PC-9 (cell line): ENCODE results near the gene HLX. TPM values are rescaled to one million over a fixed set of nuclear protein-coding genes. Genes with fewer than 3 reads are reported as not detected.

ENCODE experiments used
- BruUV-seq: library from RNA; stranded (reverse); fragments of 400-500 nt; replicated peaks from 2 replicates; lab custom pipeline; 2021; lab: Mats Ljungman, UMichigan
- CTCF ChIA-PET: fragments of 300-600 bp; sonication (Branson Sonifier 250); formaldehyde crosslinking; loops from one replicate; lab custom pipeline; 2022; ENCODE audit warnings: antibody characterized with exemption; lab: Charles Lee
- POLR2A ChIA-PET: fragments of 300-600 bp; sonication (Branson Sonifier 250); formaldehyde crosslinking; loops from one replicate; lab custom pipeline; 2022; ENCODE audit warnings: antibody characterized with exemption; ENCODE audit not compliant: unreplicated experiment; lab: Charles Lee
- DNase-seq, 2 experiments: peaks; one replicate each; pipeline versions ENCODE4 v3.0.0 to v3.0.0-alpha.2; 2015 to 2022; ENCODE audit warnings: mixed read lengths in 1 of 2
- H2AFZ ChIP-seq: fragments of 200-600 bp; sonication (generic); 2 replicates; pipeline ENCODE4 v1.8.1; 2017; ENCODE audit warnings: antibody characterized with exemption
- H3F3A ChIP-seq: fragments of 200-600 bp; sonication (generic); 2 replicates; pipeline ENCODE4 v1.8.1; 2017; ENCODE audit warnings: antibody characterized with exemption, mild to moderate bottlenecking, low read depth; ENCODE audit not compliant: insufficient read depth
- H3K27ac ChIP-seq: fragments of 200-600 bp; sonication (generic); 2 replicates; pipeline ENCODE4 v1.6.1; 2016; ENCODE audit warnings: mixed run types
- H3K27me3 ChIP-seq: fragments of 200-600 bp; sonication (generic); 2 replicates; pipeline ENCODE4 v1.6.1; 2016; ENCODE audit warnings: low read depth, mixed run types; ENCODE audit not compliant: insufficient read depth
- H3K36me3 ChIP-seq: fragments of 200-600 bp; sonication (generic); 2 replicates; pipeline ENCODE4 v1.6.1; 2016; ENCODE audit warnings: low read depth, mixed run types
- H3K4me1 ChIP-seq: fragments of 200-600 bp; sonication (generic); replicated peaks from 2 replicates; pipeline ENCODE4 v1.6.1; 2016; ENCODE audit warnings: mixed run types; ENCODE audit not compliant: insufficient read depth
- H3K4me2 ChIP-seq: fragments of 200-600 bp; sonication (generic); 2 replicates; pipeline ENCODE4 v1.6.1; 2017; ENCODE audit warnings: mixed run types
- H3K4me3 ChIP-seq: fragments of 200-600 bp; sonication (generic); 2 replicates; pipeline ENCODE4 v1.6.1; 2016; ENCODE audit warnings: mixed run types
- H3K79me2 ChIP-seq: fragments of 200-600 bp; sonication (generic); 2 replicates; pipeline ENCODE4 v1.6.1; 2017; ENCODE audit warnings: low read depth, mixed run types
- H3K9me2 ChIP-seq: fragments of 200-600 bp; sonication (generic); 2 replicates; pipeline ENCODE4 v1.8.1; 2017; ENCODE audit warnings: mild to moderate bottlenecking; ENCODE audit not compliant: insufficient read depth
- H3K9me3 ChIP-seq: fragments of 200-600 bp; sonication (generic); 2 replicates; pipeline ENCODE4 v1.8.1; 2016; ENCODE audit warnings: low read depth; ENCODE audit not compliant: insufficient read depth
- H4K20me1 ChIP-seq: fragments of 200-600 bp; sonication (generic); 2 replicates; pipeline ENCODE4 v1.8.1; 2017; ENCODE audit not compliant: insufficient read depth
- CTCF ChIP-seq: fragments of 200-600 bp; sonication (generic); conservative IDR thresholded peaks from 2 replicates; pipeline ENCODE4 v1.6.1; 2017; ENCODE audit warnings: mixed run types, antibody characterized with exemption, mild to moderate bottlenecking, moderate library complexity
- EZH2 ChIP-seq: fragments of 200-600 bp; sonication (generic); IDR thresholded peaks from 2 replicates; pipeline ENCODE4 v1.8.0; 2017; ENCODE audit warnings: antibody characterized with exemption, low read depth
- intact Hi-C: fragments of 100-400 bp; cut with micrococcal nuclease; formaldehyde crosslinking; loops from one replicate; pipeline ENCODE4 v1.10.0; 2022; ENCODE audit not compliant: unreplicated experiment
- total RNA-seq: library from RNA; stranded (reverse); gene quantifications from 2 replicates; pipeline ENCODE4 v1.2.3, GENCODE V29; 2021

HLX gene
- total RNA-seq, 1 experiment from 2014 or later, result 1.1 TPM

- CTCF ChIA-PET, result no interaction called here
Measured at GRCh38 chr1:220880726-220881506, 1.7 kb downstream of the HLX start.

GRCh38 chr1:220882061-220882891, 3.0 kb downstream of the HLX start:
- H3F3A ChIP-seq, result no peaks in the 10 kb centered on the region
- POLR2A ChIA-PET, result no interaction called here
- DNase-seq, result no peak
- no peak overlapping the region for H3K4me2 ChIP-seq
- CTCF ChIA-PET, result no interaction called here
- no peaks in the 10 kb centered on the region for H3K9me2 ChIP-seq
- H3K27ac ChIP-seq, result no peak overlapping the region
- H3K27me3 ChIP-seq, result no peaks in the 10 kb centered on the region
- no peak for TF ChIP-seq EZH2
- no peak for TF ChIP-seq CTCF
- H3K4me3 ChIP-seq, result no peak overlapping the region
- peaks cover 6% of the 10 kb centered on the region for H3K4me1 ChIP-seq
- H3K36me3 ChIP-seq, result no peaks in the 10 kb centered on the region
- H4K20me1 ChIP-seq, result no peaks in the 10 kb centered on the region
- intact Hi-C loops, result no loop called here
- H3K79me2 ChIP-seq, result no peaks in the 10 kb centered on the region
- H2AFZ ChIP-seq, result no peak overlapping the region
- no peaks in the 10 kb centered on the region for H3K9me3 ChIP-seq
- BruUV-seq, result no TSS peak

More at GRCh38 chr1:220880726-220881506, 1.7 kb downstream of the HLX start:
- Histone ChIP-seq H3K27me3 (no peaks in the 10 kb centered on the region), H3K27ac (no peak overlapping the region), H3K4me3 (peak overlapping the region; percentile 93; the same call in 1 of the 2 replicates), H3K9me3 (no peaks in the 10 kb centered on the region), H3K79me2 (no peaks in the 10 kb centered on the region), H3K4me1 (peaks cover 6% of the 10 kb centered on the region), H2AFZ (no peak overlapping the region), H4K20me1 (no peaks in the 10 kb centered on the region), H3K4me2 (peak overlapping the region; percentile 88; the same call in 1 of the 2 replicates), H3F3A (no peaks in the 10 kb centered on the region), H3K9me2 (no peaks in the 10 kb centered on the region), H3K36me3 (no peaks in the 10 kb centered on the region)
- peak in 1 of 2 experiments; percentile 16 for DNase-seq
- POLR2A ChIA-PET, result no interaction called here
- BruUV-seq, result no TSS peak
- intact Hi-C loops, result no loop called here
- TF ChIP-seq CTCF (no peak), EZH2 (no peak)

GRCh38 chr1:220884109-220884980, 5.1 kb downstream of the HLX start:
- no TSS peak for BruUV-seq
- Histone ChIP-seq H3K27me3 (peaks cover 4% of the 10 kb centered on the region; the same call in 1 of the 2 replicates), H3K9me2 (no peaks in the 10 kb centered on the region), H3K4me2 (no peak overlapping the region), H2AFZ (no peak overlapping the region), H3K9me3 (no peaks in the 10 kb centered on the region), H4K20me1 (no peaks in the 10 kb centered on the region), H3K27ac (no peak overlapping the region), H3K79me2 (no peaks in the 10 kb centered on the region), H3K4me3 (no peak overlapping the region), H3K36me3 (no peaks in the 10 kb centered on the region), H3K4me1 (peaks cover 6% of the 10 kb centered on the region), H3F3A (no peaks in the 10 kb centered on the region)
- CTCF ChIA-PET, result no interaction called here
- TF ChIP-seq CTCF, result no peak
- TF ChIP-seq EZH2, result no peak
- DNase-seq, result no peak
- intact Hi-C loops, result no loop called here
- POLR2A ChIA-PET, result no interaction called here
